ENCODE measurements around the gene TCTN1.
"Not testable (repeated sequence)": the region's sequence is repeated elsewhere in the genome, so short reads cannot be mapped to it uniquely, and the experiment has no call there.

TCTN1 gene

DNA sequence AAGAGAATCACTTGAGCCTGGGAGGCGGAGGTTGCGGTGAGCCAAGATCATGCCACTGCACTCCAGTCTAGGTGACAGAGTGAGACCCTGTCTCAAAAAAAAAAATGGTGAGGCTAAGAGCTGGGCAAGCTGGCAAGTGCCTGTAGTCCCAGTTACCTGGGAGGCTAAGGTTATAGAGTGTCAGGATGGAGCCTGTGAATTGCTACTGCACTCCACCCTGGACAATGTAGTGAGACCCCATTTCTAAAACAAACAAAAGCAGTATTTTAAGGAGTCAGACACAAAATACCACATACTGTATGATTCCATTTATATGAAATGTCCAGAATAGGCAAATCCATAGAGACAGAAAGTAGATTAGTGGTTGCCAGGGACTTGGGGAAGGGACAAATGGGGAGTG lies 26.8 kb upstream of the TCTN1 start:
- not testable (repeated sequence) for DNase-seq

DNA sequence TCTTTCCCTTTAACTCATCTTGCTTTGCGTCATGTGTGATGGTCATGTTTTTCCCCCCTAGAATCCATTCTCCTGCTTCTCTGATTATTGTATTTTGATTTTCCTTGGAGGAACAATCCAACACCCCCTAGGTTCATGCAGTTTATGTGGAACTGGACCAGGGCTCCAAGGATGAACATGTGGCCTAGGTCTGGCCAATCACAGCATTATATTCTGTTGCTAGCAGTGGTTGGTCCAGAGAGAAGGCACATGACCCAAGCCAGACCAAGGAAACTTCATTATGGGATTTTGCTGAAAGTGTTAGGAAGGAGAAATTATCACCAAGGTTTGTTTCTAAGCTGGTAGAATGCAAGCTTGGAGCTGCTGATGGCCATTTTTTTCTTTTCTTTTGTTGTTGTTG lies 23.9 kb upstream of the TCTN1 start:
- DNase-seq, result no peak

DNA sequence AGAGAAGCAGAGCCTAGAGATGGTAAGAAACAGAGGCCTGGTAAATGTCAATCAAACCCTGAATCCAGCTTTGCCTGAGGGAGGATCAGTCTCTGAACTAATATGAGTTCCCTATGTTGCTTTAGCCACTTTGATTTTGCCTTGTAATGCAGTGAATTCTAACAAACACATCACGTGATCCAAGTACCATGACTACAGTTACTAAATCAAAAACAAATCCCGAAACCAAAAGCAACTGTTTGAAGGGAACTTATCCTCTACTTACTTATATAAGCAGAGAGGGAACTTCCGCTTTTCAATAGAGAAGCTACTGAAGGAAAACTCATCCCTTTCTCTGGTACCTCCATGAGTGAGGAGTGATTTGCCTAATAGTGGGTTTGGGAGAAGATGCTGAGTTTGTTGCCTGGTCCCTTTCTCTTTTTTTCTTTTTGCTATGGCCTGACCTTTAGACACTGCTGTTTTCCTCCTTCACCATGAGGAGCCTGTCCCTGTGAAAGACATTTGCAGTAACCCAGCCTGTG lies 23.1 kb upstream of the TCTN1 start:
- peak in 3 of 6 experiments; percentile 68 to 77 (median 76) for DNase-seq

DNA sequence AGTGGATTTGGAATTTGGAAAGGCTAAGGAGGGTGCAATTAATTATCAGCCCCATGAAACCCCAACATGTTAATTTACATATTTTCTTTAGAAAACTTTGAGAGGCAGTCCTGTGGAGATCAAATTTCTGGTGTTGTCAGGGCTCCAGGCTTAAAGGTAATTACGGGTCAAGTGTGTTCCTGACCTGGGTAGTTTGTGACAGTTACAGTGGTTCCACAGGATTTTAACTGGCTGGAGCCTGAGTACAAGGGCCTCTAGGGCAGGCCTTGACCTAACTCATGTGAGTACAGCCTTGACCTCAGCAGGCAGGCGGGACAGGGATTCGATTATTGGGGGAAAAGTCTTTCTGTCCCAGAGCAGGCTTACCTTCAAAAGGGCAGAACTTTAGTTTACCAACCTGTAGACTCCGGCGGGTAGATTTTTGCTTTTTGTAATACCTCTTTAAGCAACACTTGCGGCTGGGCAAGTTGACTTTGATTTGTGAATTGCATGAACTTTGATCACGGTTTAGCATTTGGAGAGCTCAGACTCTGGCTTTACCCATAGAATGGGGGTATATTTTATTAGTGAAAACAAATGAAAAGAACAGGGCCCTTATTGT lies 22.4 kb upstream of the TCTN1 start:
- no peak for DNase-seq

DNA sequence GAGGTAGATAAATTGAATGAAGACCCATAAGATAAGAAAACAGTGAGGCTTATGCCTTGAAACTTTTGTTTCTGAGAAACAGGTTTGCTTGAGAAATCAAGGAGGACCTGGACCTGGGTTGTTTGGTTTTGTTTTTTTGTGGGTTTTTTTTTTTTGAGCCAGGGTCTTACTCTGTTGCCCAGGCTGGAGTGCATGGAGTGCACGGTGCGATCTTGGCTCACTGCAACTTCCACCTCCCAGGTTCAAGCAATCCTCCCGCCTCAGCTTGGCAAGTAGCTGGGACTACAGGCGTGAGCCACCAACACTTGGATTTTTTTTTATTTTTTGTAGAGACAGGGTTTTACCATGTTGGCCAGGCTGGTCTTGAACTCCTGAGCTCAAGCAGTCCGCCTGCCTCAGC lies 21.9 kb upstream of the TCTN1 start:
- no peak for DNase-seq

DNA sequence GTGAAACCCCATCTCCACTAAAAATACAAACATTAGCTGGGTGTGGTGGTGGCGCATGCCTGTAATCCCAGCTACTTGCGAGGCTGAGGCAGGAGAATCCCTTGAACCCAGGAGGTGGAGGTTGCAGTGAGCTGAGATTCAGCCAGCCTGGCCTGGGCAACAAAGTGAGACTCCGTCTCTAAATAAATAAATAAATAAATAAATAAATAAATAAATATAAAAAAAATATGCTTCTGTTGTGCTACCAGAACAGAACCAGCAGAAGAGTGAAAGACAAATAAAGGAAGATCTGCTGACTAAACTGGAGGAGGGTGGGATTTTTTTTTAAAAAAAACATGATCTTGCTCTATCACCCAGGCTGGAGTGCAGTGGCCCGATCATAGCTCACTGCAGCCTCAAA lies 21.0 kb upstream of the TCTN1 start:
- DNase-seq, result not testable (repeated sequence)

DNA sequence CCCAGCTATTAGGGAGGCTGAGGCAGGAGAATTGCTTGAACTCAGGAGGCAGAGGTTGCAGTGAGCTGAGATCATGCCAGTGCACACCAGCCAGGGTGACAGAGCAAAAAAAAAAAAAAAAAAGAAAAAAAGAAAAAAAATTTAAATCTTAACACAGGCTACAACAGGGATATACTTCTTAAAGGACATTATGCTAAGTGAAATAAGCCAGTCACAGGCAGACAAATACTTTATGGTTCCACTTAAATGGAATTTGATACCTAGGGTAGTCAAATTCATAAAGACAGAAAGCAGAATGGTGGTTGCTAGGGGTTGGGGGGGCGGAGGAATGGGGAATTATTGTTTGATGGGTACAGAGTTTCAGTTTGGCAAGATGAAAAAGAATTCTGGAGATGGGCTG lies 16.0 kb upstream of the TCTN1 start:
- DNase-seq, result no peak

DNA sequence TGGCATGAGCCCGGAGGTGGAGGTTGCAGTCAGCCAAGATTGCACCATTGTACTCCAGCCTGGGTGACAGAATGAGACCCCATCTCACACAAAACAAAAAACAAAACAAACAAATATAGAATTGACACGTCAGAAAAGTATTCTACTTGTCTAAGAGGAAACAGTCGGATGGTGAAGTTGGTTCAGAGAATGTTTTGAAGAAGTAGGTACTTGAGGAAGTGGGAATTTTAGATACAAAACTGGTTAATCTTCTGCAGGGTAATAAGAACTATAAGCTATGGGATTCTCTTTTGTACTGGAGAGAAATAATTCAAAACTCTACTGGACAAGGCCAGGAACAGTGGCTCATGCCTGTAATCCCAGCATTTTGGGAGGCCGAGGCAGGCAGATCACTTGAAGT lies 14.6 kb upstream of the TCTN1 start:
- DNase-seq, result no peak

DNA sequence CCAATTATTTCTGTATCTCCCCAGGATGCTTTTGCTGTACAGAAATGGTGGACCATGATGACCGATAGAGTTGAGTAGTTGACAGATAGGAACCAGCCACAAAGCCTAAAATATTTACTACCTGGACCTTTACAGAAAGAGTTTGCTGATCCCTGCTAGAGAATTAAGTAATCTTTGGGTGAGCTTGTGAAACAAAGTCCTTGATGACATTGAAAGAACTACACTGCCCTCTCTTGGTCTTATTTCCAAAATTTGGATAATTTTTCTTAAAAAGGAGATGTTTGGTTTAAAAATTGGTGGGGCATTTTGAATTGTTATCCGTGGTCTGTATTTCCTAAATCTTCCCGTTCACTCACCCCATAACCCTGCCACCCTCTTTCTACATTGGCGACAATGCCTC lies 13.7 kb upstream of the TCTN1 start:
- DNase-seq, result peak in 3 of 6 experiments; percentile 48 to 68 (median 61)

DNA sequence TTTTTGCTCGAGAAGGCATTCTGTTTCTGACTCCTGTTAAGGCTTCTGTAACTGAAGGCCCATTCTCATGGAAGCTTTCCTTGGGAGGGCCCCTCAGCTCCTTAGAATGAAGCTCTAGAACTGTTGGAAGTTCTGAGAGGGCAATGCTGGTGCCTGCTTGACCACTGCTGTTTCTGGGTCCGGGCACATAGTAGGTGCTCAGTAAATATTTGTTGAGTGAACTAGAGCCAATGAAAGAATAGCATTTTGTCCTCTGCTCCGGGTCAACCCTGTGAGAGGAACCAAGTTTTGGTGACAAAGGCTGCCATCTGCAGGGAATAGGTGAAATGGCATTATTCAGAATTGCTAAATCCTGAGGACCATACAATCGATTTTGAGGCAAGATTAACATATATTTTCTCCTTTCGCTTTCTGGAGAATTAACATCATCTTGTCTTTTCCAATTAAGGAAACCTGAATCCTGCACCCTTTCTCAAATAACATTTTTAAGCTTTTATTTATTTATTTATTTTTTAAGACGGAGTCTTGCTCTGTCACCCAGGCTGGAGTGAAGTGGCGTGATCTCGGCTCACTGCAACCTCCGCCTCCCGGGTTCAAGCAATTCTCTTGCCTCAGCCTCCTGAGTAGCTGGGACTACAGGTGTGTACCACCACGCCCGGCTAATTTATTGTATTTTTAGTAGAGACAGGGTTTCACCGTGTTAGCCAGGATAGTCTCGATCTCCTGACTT lies 11.7 kb upstream of the TCTN1 start:
- peak; percentile 9 to 65 (median 32) for DNase-seq

DNA sequence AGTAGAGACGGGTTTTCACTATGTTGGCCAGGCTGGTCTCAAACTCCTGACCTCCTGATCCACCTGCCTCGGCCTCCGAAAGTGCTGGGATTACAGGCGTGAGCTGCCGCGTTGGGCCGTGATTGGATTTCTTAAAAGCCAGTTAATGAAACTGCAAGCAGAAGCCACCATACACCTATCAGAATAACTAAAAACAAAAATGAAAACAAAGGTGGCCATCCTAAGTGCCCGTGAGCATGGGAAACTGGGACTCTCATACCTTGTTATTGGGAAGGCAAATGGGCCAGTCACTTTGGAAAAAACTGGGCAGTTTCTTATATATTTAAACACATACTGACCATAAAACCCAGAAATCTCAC lies 7.7 kb upstream of the TCTN1 start:
- DNase-seq, result no peak

DNA sequence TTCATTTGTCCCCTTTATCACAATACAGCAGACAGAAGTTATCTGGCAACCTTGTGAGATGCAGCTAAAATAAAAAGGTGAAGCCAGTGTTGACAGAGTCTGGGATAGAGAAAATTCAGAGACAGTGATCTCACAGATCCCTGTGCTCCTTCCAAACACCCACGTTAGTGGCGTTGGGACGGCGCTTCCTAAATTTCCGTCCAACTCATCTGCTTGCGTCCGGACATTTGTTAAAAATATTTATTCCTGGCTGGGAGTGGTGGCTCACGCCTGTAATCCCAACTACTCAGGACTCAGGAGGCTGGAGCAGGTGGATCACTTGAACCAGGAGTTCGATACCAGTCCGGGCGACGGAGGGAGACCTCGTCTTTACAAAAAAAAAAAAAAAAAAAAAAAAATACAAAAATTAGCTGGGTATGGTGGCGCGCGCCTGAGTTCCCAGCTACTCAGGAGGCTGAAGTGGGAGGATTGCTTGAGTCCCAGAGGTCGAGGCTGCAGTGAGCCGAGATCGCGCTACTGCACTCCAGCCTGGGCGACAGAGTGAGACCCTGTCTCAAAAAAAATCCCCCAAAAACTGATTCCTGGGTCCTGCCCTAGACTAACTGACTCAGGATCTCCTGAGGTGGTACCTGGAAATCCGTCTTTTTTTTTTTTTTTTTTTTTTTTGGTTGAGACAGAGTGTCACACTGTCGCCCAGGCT lies 708 bp upstream of the TCTN1 start:
- no peak for DNase-seq

DNA sequence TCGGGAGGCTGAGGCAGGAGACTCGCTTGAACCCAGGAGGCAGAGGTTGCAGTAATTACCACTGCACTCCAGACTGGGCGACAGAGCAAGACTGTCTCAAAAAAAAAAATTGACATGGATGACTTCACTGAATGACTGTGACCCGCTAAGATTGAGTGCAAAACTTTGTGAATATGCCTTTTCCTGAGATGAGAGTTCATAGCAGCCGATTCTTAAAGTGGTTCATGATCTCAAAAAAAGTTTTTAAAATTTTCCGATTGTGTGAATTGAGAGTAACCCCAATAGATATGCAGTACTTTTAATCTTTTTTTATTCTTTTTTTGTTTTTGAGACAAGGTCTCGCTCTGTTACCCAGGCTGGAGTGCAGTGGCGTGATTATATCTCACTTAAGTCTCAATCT lies 1.2 kb downstream of the TCTN1 start:
- DNase-seq, result no peak

DNA sequence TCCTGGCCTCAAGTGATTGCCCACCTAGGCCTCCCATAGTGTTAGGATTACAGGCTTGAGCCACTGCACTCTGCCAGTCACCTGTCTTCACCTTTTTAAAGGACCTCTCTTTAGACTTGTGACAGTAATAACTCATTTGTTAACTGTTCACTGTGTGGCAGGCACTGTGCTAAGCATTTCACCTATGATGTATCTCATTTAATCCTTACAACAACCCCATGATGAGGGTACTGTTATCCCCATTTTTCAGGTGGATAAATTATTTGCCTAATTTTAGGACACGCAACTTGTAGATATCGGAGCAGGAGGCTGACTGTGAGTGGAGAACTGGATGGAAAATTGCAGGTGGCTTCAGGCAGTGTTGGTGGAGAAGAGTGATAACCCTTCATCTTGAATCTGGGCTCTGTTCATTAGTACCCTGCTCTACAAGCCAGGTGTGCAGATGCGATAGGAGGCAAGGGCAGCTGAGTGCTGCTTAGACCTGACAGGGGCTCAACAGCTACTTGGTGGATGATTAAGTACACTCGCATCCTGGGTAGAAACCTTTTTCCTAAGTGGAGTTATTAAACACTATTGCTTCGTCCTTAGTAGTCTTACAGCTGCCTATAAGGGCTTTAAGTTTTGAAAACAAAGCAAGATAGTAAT lies 2.7 kb downstream of the TCTN1 start:
- DNase-seq, result no peak

DNA sequence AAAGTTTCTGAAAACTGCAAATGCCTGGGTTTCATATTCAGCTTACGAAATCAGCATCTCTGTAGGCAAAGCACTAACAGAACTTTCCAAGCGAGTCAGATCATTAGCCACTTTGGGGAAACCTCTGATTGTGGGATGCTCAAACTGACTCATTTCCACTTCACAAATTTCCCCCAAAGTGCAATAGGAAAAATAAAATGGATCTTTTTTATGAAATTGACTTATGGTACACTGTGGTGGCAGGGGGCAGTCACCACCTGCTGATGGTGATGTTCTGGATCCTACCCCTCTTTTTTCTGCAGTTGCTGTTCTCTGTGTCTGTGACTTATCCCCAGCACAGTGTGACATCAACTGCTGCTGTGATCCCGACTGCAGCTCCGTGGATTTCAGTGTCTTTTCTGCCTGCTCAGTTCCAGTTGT lies 5.6 kb downstream of the TCTN1 start:
- DNase-seq, result peak in 2 of 6 experiments; percentile 4 to 17

DNA sequence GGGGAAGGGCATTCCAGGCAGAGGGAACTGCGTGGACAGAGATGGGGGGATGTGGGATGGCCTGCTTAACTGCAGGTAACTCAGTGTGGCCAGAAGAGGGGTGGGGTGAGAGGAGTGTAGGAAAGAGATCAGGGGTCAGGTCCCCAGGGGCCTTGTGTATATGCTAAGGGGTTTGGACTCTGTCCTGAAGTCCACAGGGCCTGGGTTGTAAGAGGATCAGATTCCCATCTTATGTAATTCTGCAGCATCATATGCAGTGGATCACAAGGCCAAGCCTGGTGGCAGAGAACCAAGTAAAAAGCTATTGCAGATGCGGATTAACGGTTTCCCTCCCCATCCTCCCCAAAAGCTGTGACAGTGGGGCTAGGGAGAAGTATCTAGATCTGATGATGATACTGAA lies 8.7 kb downstream of the TCTN1 start:
- DNase-seq, result no peak

DNA sequence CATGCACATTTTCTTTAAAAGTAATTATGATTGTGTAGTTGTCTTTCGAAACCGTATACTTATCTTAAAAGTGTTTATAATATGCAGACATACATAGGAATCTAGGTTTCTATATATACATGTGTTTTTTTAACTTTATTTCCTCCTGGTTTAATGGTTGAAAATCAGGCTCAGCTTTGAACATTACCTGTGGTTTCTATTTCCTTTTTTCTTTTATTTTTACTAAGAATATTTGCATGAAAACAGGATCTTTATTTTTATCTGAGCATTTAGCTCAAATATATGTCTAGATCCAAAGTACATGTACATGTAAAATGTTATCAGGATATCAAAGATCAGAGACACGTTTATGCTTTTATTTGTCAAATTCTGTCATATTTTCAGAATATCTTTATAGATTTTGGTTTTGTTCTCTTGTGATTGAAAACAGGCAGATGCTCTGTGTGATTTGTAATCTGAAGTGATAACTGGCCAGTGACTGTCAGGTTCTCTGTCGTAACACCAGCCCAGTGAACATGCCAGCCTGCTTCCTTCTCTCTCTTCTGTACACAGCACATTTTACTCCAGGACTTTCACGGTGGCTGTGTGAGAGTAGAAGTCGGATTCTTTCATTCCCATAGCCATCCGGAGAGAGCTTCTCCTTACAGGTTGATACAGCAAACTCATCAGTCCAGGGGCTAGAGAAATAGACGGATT lies 13.7 kb downstream of the TCTN1 start:
- no peak for DNase-seq

DNA sequence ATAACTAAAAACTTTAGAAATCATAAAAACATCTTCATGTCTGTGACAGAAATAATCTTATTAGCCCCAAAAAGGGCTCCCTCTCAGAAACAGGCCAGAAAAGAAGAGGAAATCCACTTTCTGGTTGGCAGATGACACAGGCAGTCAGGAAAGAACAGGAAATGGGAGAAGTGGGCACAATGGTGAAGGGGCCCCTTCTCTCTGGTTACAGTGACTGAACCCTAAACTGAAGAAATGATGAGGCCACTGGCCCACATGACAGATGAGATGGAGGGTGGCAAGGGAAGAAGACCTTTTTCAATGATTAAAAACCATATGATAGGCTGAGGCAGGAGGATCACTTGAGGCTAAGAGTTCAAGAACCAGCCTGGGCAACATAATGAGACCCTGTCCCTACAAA lies 21.1 kb downstream of the TCTN1 start:
- no peak for DNase-seq

DNA sequence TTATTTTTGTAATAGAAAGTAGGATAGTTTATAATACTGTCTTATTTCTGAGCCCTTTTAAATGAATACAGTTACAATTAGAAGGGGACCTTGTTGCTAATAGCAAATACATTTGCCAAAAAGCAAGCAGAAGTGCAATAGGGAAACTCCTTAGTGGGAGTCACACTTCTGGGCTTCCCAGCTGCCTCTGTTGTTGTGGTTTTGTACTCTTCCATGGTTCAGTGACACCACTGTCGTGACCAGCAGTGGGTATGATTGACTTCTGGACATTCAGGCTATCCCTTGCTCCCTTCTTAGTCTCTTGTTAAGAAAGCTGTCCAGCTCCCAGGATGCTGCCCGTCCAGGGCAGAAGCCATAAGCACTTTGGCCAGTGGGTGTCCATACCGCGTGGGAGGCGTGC lies 22.6 kb downstream of the TCTN1 start:
- no peak for DNase-seq

DNA sequence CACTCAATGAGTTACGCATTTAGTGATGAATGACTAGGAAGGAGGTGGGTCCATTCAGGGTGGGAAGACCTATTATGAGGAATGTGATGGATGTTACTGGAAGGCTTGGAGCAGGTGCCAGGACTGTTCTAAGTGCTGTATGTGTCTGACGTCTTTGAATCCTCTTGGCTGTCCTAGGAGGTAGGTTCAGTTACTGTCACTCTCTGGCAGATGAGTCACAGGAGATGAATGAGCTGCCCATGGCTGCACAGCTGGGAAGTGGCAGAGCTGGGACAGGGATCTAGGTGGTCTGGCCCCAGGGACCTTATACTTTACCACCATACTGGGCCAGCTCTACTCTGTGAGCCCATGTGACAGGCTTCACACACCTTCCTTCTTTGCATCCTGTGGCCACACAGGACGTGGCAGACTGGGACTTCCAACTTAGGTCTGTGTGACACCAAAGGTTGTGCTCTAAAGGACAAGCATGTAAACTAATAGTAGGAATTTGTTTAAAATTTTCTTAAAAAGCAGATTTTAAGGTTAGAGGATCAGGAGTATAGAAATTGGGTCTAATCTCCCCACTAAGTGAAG lies 24.0 kb downstream of the TCTN1 start:
- no peak for DNase-seq

DNA sequence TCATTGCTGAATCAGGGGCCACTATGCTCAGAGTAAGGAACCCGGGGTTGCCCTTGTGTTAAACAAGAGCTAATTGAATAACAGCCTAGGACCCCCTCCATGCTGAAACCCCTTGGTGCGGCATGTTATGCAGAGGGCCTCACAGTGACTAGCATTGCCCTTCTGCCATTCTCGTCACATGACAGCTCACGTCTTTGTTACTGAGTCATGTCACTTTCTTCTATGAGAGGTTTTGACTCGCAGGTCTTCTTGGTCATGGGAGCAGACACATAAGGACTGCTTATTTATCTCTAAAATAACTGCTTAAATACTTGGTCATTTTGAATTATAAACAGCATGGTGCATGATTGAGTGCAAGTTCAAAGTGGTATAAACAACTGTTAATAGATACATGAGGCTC lies 24.9 kb downstream of the TCTN1 start:
- no peak for DNase-seq

DNA sequence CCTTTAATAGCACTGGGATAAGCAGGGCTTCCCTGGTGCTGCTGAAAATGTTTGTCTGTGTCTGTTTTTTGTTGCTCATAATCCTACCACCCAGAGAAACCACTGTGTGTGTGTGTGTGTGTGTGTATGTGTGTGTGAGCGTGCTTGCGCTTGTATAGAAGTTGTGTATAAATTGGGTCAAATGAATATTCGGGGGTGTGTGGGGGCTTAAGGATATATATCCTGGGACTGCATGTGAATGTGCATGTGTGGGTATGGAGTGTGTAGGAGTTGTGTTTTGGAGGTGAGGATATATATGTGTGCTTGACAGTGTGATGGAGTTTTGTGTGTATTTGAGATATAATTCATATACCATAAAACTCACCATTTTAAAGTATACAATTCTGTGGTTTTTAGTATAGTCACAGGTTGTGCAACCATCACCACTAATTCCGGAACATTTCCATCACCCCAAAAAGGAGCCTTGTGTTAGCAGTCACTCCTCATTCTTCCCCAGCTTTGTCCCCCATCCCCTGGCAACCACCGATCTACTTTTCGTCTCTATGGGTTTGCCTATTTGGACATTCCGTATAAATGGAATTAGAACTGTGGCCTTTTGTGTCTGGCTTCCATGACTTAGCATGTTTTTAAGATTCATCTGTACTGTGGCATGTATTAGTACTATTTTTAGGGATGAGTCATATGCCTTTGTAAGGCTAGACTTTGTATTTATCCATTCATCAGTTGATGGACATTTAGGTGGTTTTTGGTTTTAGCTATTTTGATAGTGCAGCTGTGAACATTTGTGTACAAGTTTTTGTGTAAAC lies 25.6 kb downstream of the TCTN1 start:
- no peak for DNase-seq

Data from stimulated activated naive CD4-positive, alpha-beta T cell (primary cell).